ENCODE measurements around the gene PCDHA7.
"Not testable (repeated sequence)": the region's sequence is repeated elsewhere in the genome, so short reads cannot be mapped to it uniquely, and the experiment has no call there.

GRCh38 chr5:140787422-140787821, 46.6 kb upstream of the PCDHA7 start:
- TF ChIP-seq ZFX (IDR thresholded peaks at IDR 0.05; ENCODE audit: borderline replicate concordance); CTCF (IDR thresholded peaks at IDR 0.05): not testable (repeated sequence)
